GM10266 (cell line): ENCODE results near the gene NDFIP2.
A peak's percentile ranks its signal among the peaks of the same experiment; 100 is the strongest.

Experiments used
- DNase-seq: peaks from one replicate; pipeline ENCODE4 v3.0.0; 2012; ENCODE audit errors: extremely low spot score
- TF ChIP-seq, protein P1 (sequence below): IDR thresholded peaks from 2 replicates; pipeline ENCODE4 v1.5.1; 2012; ENCODE audit warnings: mild to moderate bottlenecking, low read depth; ENCODE audit not compliant: control insufficient read depth, insufficient read depth; ENCODE audit errors: missing control alignments

Gene NDFIP2

GRCh38 chr13:79451500-79451962 is 29.4 kb upstream of the NDFIP2 start:
- DNase-seq: peak; percentile 74
- TF ChIP-seq, protein P1, sequence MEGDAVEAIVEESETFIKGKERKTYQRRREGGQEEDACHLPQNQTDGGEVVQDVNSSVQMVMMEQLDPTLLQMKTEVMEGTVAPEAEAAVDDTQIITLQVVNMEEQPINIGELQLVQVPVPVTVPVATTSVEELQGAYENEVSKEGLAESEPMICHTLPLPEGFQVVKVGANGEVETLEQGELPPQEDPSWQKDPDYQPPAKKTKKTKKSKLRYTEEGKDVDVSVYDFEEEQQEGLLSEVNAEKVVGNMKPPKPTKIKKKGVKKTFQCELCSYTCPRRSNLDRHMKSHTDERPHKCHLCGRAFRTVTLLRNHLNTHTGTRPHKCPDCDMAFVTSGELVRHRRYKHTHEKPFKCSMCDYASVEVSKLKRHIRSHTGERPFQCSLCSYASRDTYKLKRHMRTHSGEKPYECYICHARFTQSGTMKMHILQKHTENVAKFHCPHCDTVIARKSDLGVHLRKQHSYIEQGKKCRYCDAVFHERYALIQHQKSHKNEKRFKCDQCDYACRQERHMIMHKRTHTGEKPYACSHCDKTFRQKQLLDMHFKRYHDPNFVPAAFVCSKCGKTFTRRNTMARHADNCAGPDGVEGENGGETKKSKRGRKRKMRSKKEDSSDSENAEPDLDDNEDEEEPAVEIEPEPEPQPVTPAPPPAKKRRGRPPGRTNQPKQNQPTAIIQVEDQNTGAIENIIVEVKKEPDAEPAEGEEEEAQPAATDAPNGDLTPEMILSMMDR: no peak

DNA sequence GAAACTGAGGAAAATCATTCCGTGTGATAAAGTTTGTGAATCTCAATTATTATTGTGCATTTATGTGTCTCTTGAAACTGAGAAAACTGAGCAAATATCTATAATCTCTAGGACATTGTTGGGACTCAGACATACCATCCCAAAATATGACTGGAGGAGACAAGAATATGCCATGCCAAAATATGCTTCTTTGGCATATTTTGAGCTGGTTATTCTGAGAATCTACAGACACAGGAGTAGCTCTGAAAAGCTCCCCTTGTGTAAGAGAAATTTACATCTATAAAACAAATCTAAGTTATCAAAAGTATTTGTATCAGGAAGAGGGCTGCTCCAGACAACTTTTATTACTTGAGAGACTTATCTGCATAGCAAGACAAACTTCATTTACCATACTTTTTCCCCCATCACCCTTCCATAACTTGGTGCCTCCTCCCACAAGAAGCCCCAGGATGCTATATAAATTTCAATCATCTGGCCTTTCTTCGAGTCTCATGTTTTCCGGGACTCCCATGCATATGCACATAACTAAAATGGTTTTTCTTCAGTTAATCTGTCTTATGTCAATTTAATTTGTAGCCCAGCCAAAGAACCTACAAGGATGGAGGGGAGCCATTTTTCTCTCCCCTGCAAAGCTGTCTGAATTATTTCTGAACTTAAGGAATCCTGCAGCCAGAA is 28.6 kb upstream of the NDFIP2 start:
- TF ChIP-seq, protein P1: no peak
- no peak for DNase-seq

GRCh38 chr13:79455331-79455730 is 25.6 kb upstream of the NDFIP2 start:
- DNase-seq: no peak

DNA sequence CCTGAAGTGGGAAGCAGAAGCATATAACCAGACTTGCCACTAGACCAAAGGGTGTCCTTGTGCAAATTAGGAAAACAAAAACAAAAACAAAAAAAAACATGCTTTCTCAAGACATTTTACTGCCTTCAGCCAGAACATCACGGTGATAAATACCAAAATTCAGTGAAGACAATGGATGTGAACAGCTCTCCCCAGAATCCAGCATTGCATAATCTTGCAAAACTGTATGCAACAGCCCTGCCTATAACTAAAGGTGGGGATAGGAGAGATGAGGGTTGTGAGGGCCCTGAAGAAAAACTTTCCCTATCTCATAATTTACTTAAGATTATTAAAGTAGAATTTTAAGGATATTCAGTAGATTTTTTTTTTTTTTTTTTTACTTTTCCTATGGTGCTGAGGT is 24.9 kb upstream of the NDFIP2 start:
- TF ChIP-seq, protein P1: no peak

More at GRCh38 chr13:79455331-79455730, 25.6 kb upstream of the NDFIP2 start:
- TF ChIP-seq, protein P1: no peak

GRCh38 chr13:79456656-79457365 is 24.1 kb upstream of the NDFIP2 start:
- TF ChIP-seq, protein P1: no peak
- DNase-seq: no peak

More for the DNA sequence above, 24.9 kb upstream of the NDFIP2 start:
- DNase-seq: no peak

DNA sequence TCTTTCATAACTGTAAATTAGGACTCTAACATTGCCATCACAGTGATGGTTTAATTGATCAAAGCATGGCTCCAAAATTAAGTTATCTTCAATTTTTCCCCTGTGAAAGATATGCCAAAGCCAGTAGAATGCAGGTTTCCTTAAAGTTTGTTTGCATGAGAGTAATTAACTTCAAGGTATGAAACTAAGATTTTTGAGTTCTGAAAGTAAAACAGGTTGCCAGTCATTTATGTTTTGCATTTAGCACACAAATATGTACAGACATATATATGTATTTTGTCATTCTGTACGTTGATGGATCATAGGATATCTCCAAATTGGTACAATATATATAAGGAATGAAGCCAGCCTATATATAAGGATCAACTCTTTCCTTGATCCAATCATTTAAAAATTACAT is 23.6 kb upstream of the NDFIP2 start:
- DNase-seq: no peak
- TF ChIP-seq, protein P1: no peak

DNA sequence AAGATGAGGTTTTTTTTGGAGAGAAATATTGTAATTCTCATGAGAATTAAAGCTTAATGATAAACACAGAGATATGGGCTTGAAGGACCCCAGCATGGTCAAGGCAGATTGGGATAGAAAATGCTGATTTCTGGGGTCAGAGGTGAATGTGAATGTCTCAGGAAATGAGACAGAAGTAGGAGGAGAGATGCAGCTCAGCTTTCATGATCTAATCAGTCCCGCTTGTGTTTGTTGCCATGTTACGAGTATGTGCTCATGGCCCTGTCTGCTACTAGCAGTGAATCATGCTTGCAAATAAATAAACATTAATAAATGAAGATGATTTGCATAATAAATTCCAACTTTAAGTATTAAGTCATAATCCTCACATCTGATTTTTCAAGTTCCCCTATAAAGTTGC is 23.0 kb upstream of the NDFIP2 start:
- DNase-seq: no peak
- TF ChIP-seq, protein P1: no peak
